ENCODE results near the gene INSIG2. TPM values are rescaled to one million over a fixed set of nuclear protein-coding genes. Genes with fewer than 3 reads are reported as not detected.

INSIG2 gene
- total RNA-seq, 4 donors from 2014 or later = 3.6 to 42.4 (median 25.8) TPM

GRCh38 chr2:118085173-118086023 lies 2.9 kb upstream of the INSIG2 start:
- H3K9me3 ChIP-seq = no peaks in the 10 kb centered on the region
- H3K4me1 ChIP-seq = peaks cover 4 to 7% of the 10 kb centered on the region in 2 donors
- no peaks in the 10 kb centered on the region for H3K27me3 ChIP-seq
- H3K27ac ChIP-seq = no peak overlapping the region
- H3K36me3 ChIP-seq = no peaks in the 10 kb centered on the region
- H3K4me3 ChIP-seq = no peak overlapping the region
- intact Hi-C loops (cut with DNase I; ENCODE audit: low total_unique reads) = no loop called here
- DNase-seq = no peak
- TF ChIP-seq, protein P1, sequence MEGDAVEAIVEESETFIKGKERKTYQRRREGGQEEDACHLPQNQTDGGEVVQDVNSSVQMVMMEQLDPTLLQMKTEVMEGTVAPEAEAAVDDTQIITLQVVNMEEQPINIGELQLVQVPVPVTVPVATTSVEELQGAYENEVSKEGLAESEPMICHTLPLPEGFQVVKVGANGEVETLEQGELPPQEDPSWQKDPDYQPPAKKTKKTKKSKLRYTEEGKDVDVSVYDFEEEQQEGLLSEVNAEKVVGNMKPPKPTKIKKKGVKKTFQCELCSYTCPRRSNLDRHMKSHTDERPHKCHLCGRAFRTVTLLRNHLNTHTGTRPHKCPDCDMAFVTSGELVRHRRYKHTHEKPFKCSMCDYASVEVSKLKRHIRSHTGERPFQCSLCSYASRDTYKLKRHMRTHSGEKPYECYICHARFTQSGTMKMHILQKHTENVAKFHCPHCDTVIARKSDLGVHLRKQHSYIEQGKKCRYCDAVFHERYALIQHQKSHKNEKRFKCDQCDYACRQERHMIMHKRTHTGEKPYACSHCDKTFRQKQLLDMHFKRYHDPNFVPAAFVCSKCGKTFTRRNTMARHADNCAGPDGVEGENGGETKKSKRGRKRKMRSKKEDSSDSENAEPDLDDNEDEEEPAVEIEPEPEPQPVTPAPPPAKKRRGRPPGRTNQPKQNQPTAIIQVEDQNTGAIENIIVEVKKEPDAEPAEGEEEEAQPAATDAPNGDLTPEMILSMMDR (IDR thresholded peaks at IDR 0.05) = no peak
- no peak for TF ChIP-seq POLR2A (IDR thresholded peaks at IDR 0.05)

- DNase-seq = no peak
- Histone ChIP-seq H3K36me3 (no peaks in the 10 kb centered on the region), H3K9me3 (no peaks in the 10 kb centered on the region), H3K4me3 (no peak overlapping the region), H3K4me1 (peaks cover 4 to 8% of the 10 kb centered on the region in 2 donors), H3K27me3 (no peaks in the 10 kb centered on the region), H3K27ac (no peak overlapping the region)
- intact Hi-C loops (cut with DNase I; ENCODE audit: low total_unique reads) = no loop called here
- no peak for TF ChIP-seq POLR2A (IDR thresholded peaks at IDR 0.05)
- TF ChIP-seq, protein P1 (IDR thresholded peaks at IDR 0.05) = no peak
Measured at GRCh38 chr2:118086024-118086633, 2.1 kb upstream of the INSIG2 start.

GRCh38 chr2:118089139-118089800 lies 999 bp downstream of the INSIG2 start:
- Histone ChIP-seq H3K27me3 (no peaks in the 10 kb centered on the region), H3K9me3 (no peaks in the 10 kb centered on the region), H3K4me1 (peaks cover 4 to 8% of the 10 kb centered on the region in 2 donors), H3K4me3 (peak overlapping the region; percentile 63 to 65), H3K36me3 (no peaks in the 10 kb centered on the region), H3K27ac (peak overlapping the region; percentile 57 to 60)
- intact Hi-C loops (cut with DNase I; ENCODE audit: low total_unique reads) = no loop called here
- TF ChIP-seq, protein P1 (IDR thresholded peaks at IDR 0.05) = peak in 2 of 4 experiments; percentile 17 to 18
- TF ChIP-seq POLR2A (IDR thresholded peaks at IDR 0.05) = no peak
- DNase-seq = peak; percentile 15 to 19

- DNase-seq = no peak
- TF ChIP-seq POLR2A (IDR thresholded peaks at IDR 0.05) = no peak
- TF ChIP-seq, protein P1 (IDR thresholded peaks at IDR 0.05) = no peak
- Histone ChIP-seq H3K27ac (no peak overlapping the region), H3K4me3 (no peak overlapping the region), H3K4me1 (peaks cover 4 to 8% of the 10 kb centered on the region in 2 donors), H3K27me3 (no peaks in the 10 kb centered on the region), H3K36me3 (no peaks in the 10 kb centered on the region), H3K9me3 (no peaks in the 10 kb centered on the region)
- intact Hi-C loops (cut with DNase I; ENCODE audit: low total_unique reads) = no loop called here
Measured at GRCh38 chr2:118090387-118091139, 2.3 kb downstream of the INSIG2 start.

Measured in uterus (tissue), 4 donors.